RWPE1 (cell line): ENCODE results near the gene C9orf50.

Experiments used
- CTCF ChIA-PET: fragments of 350-600 bp; sonication (Branson Sonifier 250); formaldehyde crosslinking; extraction: SDS; loops from one replicate; lab custom pipeline; 2021; lab: Yijun Ruan, JAX
- POLR2A ChIA-PET: fragments of 400-600 bp; formaldehyde crosslinking; extraction: SDS; loops from one replicate; lab custom pipeline; 2020; ENCODE audit warnings: antibody characterized with exemption; ENCODE audit not compliant: low non-redundant PET; lab: Yijun Ruan, JAX
- DNase-seq: peaks from one replicate; pipeline ENCODE4 v3.0.0; 2012; ENCODE audit warnings: low spot score
- H3K27ac ChIP-seq: fragments of 450-650 bp; 2 replicates; pipeline ENCODE4 v1.5.1; 2017
- CTCF ChIP-seq: fragments of 450-650 bp; conservative IDR thresholded peaks from 2 replicates; pipeline ENCODE4 v1.5.1; 2017; ENCODE audit warnings: low read depth, mild to moderate bottlenecking

Gene C9orf50

GRCh38 chr9:129611307-129611800, 9.5 kb downstream of the C9orf50 start:
- ChIA-PET POLR2A (interaction anchor here (0.7 to 1.1 kb wide), 2 partner anchors 15 to 122 kb away, joined by 3 to 4 read pairs; partner anchors contain the start of gene NTMT1), CTCF (interaction anchor here (0.5 to 5.5 kb wide), 29 partner anchors 9 to 499 kb away, joined by 3 to 37 read pairs (median 5); partner anchors contain the start of genes C9orf50 and NTMT1)
- peak overlapping the region; percentile 83 for H3K27ac ChIP-seq
- no peak for DNase-seq
- TF ChIP-seq CTCF = no peak; the same call in 1 of the 2 replicates

GRCh38 chr9:129610473-129611306, 10.2 kb downstream of the C9orf50 start:
- TF ChIP-seq CTCF = peak; percentile 99
- POLR2A ChIA-PET = interaction anchor here (0.7 to 1.1 kb wide), 2 partner anchors 15 to 121 kb away, joined by 3 to 4 read pairs; partner anchors contain the start of gene NTMT1
- peak; percentile 88 for DNase-seq
- peak overlapping the region; percentile 83 for H3K27ac ChIP-seq
- CTCF ChIA-PET = interaction anchor here (0.5 to 5.5 kb wide), 32 partner anchors 9 to 498 kb away, joined by 3 to 37 read pairs (median 5); partner anchors contain the start of genes C9orf50 and NTMT1

GRCh38 chr9:129610213-129610472, 10.8 kb downstream of the C9orf50 start:
- H3K27ac ChIP-seq = peak overlapping the region; percentile 83
- CTCF ChIA-PET = interaction anchor here (1.5 to 5.5 kb wide), 3 partner anchors 14 to 477 kb away, joined by 5 to 37 read pairs (median 11); no protein-coding TSS in a partner anchor

GRCh38 chr9:129609486-129610212, 11.3 kb downstream of the C9orf50 start:
- CTCF ChIA-PET = interaction anchor here (1.5 to 5.5 kb wide), 4 partner anchors 14 to 478 kb away, joined by 7 to 37 read pairs (median 14); no protein-coding TSS in a partner anchor
- no peak for TF ChIP-seq CTCF
- POLR2A ChIA-PET = interaction anchor here (0.6 to 1.6 kb wide), 2 partner anchors 131 to 276 kb away, joined by 4 to 5 read pairs; no protein-coding TSS in a partner anchor
- peak overlapping the region; percentile 83 for H3K27ac ChIP-seq
- DNase-seq = no peak

More at GRCh38 chr9:129610213-129610472, 10.8 kb downstream of the C9orf50 start:
- DNase-seq = no peak
- no peak for TF ChIP-seq CTCF
- POLR2A ChIA-PET = no interaction called here

GRCh38 chr9:129608561-129609481, 12.1 kb downstream of the C9orf50 start:
- no peak for TF ChIP-seq CTCF
- H3K27ac ChIP-seq = peak overlapping the region; percentile 83

More at GRCh38 chr9:129608561-129609481, 12.1 kb downstream of the C9orf50 start:
- ChIA-PET POLR2A (interaction anchor here (0.5 to 1.6 kb wide), 4 partner anchors 107 to 469 kb away, joined by 3 to 4 read pairs (median 4); no protein-coding TSS in a partner anchor), CTCF (interaction anchor here (0.5 to 5.5 kb wide), 6 partner anchors 16 to 477 kb away, joined by 3 to 37 read pairs (median 8); no protein-coding TSS in a partner anchor)
- DNase-seq = no peak
